Head of caudate nucleus (tissue), 42 donors: ENCODE data around the gene TMEM132D.

ENCODE experiments used
- DNase-seq, 42 donors: peaks; one replicate each; pipeline versions ENCODE4 v3.0.0 to v3.0.0-alpha.2; 2020 to 2021; ENCODE audit warnings: mixed read lengths in 7 of 42
- intact Hi-C: fragments of 100-400 bp; cut with DNase I; formaldehyde crosslinking; loops from one replicate; pipeline ENCODE4 v1.15.0; 2022

TMEM132D gene

DNA sequence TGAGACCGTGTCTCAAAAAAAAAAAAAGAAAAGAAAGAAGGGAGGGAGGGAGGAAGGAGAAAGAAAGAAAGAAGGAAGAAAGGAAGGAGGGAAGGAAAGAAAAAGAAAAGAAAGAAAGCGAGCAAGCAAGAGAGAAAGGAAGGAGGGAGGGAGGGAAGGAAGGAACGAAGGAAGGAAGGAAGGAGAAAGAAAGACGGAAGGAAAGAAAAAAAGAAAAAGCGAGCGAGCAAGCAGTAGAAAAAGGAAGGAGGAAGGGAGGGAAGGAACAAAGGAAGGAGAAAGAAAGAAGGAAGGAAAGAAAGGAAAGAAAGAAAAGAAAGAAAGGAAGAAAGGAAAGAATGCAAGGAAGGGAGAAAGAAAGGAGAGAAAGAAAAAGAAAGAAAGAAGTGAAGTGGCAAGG lies 546.6 kb downstream of the TMEM132D start:
- DNase-seq = no peak
- intact Hi-C loops = no loop called here

DNA sequence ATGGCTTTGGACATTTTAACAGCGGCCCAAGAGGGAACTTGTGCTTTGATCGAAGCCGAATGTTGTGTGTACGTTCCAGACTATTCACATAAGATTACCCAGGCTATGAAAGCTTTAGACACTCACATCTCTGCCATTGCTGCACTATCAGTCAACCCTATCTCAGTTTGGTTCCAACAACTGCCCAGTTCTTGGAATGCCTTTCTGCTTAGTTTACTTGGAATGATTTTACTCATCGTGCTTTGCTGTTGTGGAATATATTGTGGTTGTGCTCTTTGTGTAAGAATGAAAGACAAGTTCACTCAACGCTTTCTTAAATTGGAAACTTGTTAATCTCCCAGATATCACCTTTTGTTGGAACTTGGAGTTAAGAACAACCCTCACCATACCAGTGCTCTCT lies 552.3 kb downstream of the TMEM132D start:
- intact Hi-C loops = no loop called here

DNA sequence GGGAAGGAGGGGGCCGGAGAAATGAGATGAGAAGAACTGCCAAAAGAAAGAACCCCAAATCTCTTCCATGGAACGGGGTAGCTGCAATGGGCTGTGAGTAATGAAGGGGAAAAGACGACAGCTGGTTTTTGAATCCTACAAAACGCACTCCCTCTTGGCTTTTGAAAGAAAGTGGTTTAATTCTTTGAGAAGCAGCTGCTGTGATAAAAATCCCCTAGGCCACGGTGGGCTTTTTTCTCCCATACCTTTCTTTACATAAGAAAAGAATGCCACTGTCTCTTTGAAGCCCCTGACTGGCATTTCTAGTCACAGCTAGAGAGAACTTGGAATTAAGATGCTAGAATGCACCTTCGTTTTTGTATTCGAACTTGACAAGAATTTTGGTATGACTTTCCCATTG lies 564.5 kb downstream of the TMEM132D start:
- no peak for DNase-seq
- intact Hi-C loops = no loop called here

More for the DNA sequence above, 552.3 kb downstream of the TMEM132D start:
- DNase-seq = no peak

DNA sequence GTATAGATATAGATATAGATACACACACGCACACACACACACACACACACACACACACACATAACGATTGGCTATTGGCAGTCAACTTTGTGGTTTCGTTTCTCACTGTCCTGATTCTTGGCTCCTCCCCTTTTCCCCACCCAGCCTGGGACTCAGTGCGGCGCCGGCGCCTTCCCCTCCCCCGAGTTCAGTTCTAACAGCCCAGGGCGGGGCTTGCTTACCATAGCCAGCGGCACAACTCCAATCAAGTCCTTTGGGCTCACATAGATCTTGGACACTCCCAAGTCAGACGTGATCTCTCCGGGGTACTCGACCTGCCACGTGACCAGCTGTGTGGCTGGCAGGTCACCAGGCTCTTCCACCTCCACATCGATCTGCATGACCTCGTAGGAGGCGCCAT lies 566.4 kb downstream of the TMEM132D start:
- no peak for DNase-seq
- intact Hi-C loops = no loop called here

DNA sequence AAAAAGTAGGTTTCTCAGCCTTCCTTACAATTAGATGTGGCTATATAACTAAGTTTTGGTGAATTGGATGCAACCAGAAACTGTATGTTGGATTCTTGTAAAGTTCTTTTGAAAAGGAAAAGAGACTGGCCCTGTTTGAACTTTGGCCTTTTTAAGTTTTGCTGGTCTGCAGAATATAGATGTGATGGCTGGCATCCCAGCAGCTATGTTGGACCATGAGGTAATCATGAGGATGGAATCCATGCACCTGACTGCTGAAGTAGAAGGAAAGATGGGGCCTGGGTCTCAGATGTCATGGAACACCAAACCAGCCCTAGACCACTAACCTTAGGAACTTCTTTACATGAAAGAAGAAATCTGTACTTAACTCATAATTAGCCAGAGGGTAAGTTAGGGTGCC lies 568.1 kb downstream of the TMEM132D start:
- no peak for DNase-seq
- intact Hi-C loops = no loop called here

DNA sequence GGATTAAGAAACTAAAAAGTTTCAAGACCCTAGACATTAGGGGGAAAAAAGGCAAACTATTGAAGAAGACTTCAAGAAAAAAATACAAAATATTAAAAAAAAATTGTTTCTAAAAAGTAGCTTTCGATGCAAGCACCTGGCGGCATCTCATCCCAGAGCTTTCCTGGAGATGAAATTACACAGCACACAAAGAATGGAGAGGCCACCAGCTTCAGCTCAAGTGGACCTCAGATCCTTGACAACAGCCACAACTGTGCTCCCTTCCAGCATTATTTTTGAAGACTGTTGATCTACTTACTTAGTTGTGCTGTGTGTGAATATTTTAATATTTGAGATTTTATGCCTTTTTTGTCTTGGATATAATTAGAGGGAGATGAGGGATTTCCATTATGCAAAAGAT lies 571.5 kb downstream of the TMEM132D start:
- intact Hi-C loops = no loop called here
- no peak for DNase-seq

DNA sequence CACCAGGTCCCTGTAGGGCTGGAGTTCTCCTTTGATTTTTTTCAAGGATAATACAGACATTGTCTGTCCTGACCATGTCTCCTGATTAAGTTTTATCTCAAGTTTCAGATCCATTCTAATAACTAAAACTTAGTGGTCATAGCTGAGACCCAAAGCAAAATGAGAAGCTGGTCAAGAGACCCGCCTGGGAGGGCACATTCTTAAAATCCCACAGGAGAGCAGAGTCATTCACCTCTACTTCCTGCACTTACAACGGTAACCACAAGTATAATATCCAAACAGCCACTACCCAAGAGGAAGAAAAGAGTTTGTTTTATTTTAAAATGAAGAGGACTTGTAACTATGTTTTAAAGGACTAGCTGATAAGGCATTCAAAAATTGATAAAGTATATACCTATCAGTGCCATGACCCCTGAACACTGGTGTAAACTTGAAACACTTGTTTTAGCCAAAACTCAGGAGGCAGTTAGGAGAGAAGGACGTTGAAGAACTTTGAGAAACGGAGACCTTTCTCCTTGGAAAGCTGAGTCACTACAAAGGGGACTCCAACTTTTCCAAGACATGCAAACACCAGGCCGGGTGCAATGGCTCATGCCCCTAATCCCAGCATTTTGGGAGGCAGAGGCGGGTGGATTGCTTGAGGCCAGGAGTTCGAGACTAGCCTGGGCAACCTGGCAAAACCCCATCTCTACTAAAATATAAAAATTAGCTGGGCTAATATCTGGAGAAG lies 572.3 kb downstream of the TMEM132D start:
- no peak for DNase-seq
- intact Hi-C loops = no loop called here

DNA sequence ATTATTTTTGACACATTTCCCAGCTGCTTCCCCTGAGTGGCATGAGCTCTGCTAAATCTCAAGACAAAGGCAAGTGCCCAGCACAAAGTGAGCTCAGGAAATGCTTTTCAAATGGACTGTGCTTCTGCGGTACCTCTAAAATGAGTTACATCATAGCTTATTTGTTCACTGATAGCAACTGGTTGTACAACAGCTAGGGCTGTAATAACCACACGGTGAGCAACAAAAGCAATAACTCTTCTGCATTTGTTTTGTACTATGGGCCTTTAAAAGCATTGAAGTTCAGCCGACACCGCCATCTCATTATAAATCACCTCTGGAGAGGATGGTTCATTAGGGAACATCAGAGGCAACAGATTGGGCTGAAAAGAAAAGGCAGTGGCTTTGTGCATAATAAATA lies 575.6 kb downstream of the TMEM132D start:
- intact Hi-C loops = no loop called here
- no peak for DNase-seq

DNA sequence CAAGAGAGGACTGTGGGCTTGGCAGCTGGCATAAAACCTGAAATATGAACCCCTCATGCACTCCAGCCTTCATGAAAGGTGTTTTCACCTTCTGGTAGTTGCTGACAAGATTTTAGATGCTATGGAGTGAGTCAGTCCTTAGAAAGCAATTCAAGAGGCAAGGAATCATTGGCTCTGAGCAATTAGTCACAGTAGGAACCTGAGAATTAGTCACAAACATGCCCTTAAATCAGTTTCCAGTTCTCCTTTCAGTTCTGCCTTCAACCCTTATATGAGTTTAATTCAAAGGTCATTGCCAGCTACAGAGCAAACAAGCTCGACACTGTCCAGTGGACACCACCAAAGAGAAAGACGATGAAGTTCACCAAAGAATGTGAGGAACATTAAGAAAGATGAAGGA lies 578.3 kb downstream of the TMEM132D start:
- DNase-seq = no peak
- intact Hi-C loops = no loop called here

DNA sequence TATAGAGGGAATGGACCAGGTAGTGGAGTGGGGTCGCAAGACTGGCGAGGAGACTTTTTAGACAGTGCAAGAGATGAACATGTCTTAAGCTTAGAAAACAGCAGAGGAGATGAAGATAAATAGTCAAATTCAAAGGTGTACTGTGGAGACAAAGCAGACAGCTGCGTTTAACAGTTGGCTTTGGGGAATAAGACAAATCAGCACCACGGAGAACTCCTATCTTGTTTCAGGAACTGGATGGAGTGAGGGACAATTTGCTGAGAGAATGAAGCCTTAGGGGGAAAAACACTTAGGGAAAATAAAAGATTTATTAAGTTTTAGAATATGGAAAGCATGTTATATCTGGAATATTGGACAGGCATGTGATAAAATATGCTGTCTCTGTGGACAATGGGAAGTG lies 591.8 kb downstream of the TMEM132D start:
- intact Hi-C loops = no loop called here
- DNase-seq = no peak

DNA sequence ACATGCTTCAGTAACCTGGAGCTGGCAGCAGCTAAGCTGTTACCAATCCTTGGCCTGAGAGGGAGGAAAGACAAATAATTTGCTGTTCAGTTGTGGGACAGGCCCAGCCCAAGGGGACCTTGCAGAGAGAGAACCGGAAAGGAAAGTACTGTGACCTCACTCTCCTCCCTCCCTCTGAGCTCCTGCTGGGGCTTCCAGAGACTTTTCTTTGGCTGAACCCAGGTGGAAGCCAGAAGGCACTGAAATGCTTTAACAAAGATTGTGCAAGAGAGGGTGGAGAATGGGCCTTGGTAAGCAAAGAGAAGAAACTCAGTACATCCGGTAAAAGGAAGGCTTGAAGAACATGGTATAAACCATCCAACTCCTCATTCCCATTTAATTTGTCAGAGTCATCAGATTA lies 593.5 kb downstream of the TMEM132D start:
- intact Hi-C loops = no loop called here

DNA sequence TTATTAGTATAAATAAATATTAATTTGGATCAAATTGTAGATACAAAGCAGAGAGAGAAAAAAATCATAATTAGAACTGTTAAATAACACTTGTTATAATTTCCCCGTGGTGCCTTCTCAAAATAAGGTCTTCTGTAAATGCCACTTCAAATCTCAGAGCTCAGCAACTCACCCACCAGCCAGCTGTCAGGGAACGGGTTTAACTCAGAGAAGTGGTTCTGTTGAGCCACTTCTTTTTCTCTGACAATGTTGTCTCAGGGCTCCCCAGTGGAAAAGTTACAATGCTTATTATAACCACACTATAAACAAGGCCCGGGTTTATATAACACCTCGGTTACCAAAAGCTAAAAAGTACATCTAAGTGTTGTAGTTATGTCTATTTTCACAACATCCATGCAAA lies 598.0 kb downstream of the TMEM132D start:
- no peak for DNase-seq
- intact Hi-C loops = no loop called here

More for the DNA sequence above, 593.5 kb downstream of the TMEM132D start:
- no peak for DNase-seq

DNA sequence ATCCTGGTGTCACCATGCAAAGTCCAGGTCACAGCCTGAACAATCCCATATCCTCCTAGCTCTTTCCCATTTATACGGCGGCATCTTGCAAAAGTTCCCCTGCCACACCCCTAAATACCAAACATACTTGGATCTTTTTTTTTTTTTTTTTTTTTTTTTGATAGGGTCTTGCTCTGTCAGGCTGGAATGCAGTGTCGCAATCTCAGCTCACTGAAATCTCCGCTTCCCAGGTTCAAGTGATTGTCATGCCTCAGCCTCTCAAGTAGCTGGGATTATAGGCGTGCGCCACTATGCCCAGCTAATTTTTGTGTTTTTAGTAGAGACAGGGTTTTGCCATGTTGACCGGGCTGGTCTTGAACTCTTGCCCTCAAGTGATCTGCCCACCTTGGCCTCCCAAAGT lies 599.3 kb downstream of the TMEM132D start:
- DNase-seq = no peak
- intact Hi-C loops = no loop called here

DNA sequence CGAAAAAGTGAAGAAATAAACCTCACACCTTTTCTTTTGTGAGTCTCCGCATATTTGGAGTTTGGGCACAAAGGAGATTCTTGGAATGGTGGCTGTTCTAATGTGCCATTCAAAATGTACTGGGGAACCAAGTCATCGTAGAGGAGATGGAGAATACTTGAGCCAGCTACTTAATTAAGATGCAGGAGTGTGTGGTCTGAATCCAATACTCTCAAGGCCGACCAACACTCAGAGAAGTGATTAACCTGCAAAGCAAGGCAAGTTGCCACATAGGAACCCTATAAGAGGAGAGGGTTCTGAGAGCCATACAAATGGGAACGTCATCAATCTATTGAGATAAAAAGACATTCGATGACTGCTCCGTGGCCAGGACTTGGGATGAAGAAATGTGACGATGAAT lies 603.8 kb downstream of the TMEM132D start:
- intact Hi-C loops = no loop called here
- no peak for DNase-seq

DNA sequence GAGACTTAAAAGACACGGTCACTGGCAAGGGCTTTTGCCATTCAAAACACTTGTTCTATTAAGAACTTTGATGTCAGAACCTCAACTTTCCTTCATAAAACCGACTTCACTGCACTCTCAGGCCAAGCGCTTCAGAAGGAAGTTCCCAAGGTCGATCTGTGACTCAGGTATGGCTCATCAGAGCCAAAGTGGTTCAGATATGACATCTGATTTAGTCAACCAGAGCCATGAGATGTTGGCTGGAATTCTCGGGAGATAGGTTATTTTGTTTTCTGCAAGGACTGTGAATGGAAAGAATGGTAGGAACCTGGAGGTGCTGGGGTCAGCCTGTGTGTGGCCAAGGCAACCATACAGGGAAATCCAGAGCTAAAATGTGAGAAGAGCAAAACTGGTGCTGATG lies 604.9 kb downstream of the TMEM132D start:
- DNase-seq = no peak
- intact Hi-C loops = no loop called here

DNA sequence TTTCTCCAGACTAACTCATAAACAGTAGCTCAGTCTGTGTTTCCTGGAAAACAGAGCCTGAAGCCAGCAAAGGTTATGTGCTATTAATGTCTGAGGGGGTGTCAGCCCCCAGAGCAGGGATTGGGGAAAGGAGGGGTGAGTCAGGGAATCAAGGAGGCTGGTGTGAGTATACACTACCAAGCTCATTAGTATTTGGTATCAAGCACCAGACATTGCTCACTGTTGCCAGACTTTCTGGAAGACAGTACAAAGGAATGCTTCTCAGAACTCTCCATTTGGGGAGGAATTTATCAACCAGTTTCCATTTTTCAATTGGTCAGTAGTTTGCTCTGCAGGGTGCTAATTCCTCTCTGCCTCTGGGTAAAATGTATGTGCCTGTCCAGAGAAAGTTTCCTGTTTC lies 607.2 kb downstream of the TMEM132D start:
- peak in 1 of 42 donors; percentile 11 for DNase-seq
- intact Hi-C loops = no loop called here

DNA sequence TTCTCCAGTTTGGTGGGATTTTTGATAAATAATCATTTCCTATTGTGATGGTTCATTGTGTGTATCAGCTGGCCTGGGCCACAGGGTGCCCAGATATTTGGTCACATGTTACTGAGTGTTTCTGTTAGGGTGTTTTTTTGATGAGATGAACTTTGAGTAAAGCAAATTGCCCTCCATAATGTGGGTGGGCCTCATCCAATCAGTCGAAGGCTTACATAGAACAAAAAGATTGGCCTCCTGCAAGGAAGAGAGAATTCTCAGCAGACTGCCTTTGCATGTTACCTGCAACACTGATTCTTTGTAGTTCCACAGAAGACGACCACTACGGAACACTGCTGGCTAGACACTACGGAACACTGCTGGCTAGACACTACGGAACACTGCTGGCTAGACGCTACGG lies 609.0 kb downstream of the TMEM132D start:
- no peak for DNase-seq
- intact Hi-C loops = no loop called here

DNA sequence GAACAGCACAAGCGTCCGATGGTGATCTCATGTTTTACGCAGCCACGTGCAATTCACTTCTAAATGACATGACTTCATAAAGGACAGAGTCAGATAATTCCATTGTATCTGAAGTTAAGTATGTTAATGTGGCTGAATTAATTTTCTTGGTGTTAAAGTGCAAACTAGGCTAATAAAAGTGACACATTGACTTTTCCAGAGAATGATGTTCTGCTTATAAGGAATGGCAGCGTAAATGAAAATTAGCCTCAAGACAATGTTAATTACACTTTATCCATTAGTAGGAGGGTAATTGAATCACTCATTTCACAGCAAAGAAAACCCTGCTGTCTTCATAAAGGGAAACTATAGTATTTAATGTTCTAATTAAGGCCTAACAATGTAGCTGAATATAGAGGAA lies 624.1 kb downstream of the TMEM132D start:
- intact Hi-C loops = no loop called here
- no peak for DNase-seq

DNA sequence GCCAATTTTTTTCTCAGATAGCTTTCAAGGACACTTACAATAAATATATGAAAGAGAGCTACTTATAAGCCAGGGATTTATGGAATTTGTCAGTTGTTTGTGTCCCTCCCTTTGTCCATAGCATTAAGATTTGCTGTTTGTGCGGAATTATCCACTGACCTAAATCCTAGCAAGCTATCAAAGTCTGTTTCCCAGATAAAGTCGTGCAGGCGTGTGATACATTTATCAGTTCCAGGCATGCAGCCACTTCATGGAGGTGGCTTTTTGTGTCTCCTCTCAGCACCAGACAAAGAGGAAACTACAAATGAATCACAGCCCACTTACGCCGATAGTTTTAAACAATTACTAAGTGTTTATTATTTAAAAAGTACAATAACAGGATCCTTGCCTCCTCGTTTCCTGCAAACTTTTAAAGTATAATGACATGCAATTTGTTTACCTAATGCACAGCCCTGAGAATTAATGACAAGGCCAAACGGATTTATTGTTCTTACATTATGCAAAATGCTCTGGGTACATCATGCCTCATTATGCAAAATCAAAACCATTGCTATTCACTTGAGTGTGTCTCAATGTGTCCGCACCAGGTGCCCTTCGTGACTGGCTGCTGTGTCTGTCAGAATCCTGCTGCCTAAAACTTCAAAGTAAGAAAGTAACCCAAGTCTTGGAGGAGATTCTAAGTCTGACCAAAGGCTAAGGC lies 627.3 kb downstream of the TMEM132D start:
- no peak for DNase-seq
- intact Hi-C loops = no loop called here

DNA sequence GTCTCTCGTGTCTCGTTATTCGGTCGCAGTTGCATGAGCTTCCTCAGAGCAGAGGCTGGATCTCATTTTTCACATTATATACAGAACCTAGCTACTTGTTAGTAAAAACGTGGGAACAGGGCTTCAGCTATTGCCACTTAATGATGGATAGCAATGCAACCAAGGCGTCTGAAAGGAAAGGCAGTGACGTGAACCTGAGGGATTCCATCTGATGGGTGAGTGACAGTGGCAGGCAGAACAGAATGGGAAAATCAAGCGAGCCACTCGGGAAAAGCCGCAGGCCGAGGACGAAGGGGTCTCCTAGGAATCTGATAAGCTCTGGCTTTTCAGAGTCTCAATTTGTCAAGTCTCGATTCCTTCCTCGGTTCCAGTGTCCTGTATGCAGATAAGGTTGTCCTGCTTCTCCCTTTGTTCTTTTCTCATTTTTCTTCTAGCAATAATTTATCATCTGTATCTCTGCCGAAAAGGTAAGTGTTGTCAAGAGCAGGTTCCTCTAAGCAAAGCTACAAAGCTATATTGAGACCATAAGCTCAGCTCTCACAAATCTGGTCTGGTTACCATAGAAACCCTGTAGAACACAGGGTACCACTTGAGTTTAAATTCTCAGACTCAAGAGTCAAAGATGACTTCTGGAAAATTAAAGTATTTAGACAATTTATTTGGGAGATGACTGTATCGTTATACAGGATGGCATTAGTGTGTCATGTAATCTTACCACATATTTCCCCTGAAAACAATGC lies 633.9 kb downstream of the TMEM132D start:
- intact Hi-C loops = no loop called here
- no peak for DNase-seq
